Liver (tissue), 9 donors: Measurements from ENCODE around the gene POLR2L. TPM values are rescaled to one million over a fixed set of nuclear protein-coding genes. Genes with fewer than 3 reads are reported as not detected.

Experiments
- DNase-seq: peaks from one replicate; pipeline ENCODE4 v3.0.0-alpha.2; 2017; ENCODE audit warnings: low spot score
- H3K27ac ChIP-seq, 2 donors: one replicate each; pipeline ENCODE4 v1.7.0; 2013; ENCODE audit warnings: inconsistent platforms in 2 of 2, low read length in 2 of 2, control low read depth in 1 of 2, low read depth in 1 of 2, mild to moderate bottlenecking in 1 of 2
- H3K27me3 ChIP-seq, 4 donors: one replicate each; pipeline versions ENCODE4 v1.6.1 to v1.7.0; 2013; ENCODE audit warnings: low read length in 3 of 4, inconsistent platforms in 1 of 4, mild to moderate bottlenecking in 1 of 4, moderate library complexity in 1 of 4; ENCODE audit not compliant: control insufficient read depth in 4 of 4, insufficient read depth in 4 of 4
- H3K36me3 ChIP-seq, 4 donors: one replicate each; pipeline versions ENCODE4 v1.6.1 to v1.7.0; 2013; ENCODE audit warnings: low read length in 3 of 4, mild to moderate bottlenecking in 3 of 4, low read depth in 1 of 4, moderate library complexity in 1 of 4; ENCODE audit not compliant: control insufficient read depth in 4 of 4, insufficient read depth in 3 of 4
- H3K4me1 ChIP-seq, 4 donors: one replicate each; pipeline versions ENCODE4 v1.6.1 to v1.7.0; 2013; ENCODE audit warnings: low read length in 3 of 4, mild to moderate bottlenecking in 3 of 4, moderate library complexity in 1 of 4; ENCODE audit not compliant: control insufficient read depth in 4 of 4, insufficient read depth in 4 of 4
- H3K4me3 ChIP-seq, 3 donors: one replicate each; pipeline versions ENCODE4 v1.6.1 to v1.7.0; 2013; ENCODE audit warnings: low read length in 3 of 3, control low read depth in 1 of 3, low read depth in 1 of 3, mild to moderate bottlenecking in 1 of 3
- H3K9ac ChIP-seq, 2 donors: one replicate each; pipeline ENCODE4 v1.7.0; 2013; ENCODE audit warnings: low read length in 2 of 2, mild to moderate bottlenecking in 2 of 2, moderate library complexity in 2 of 2, control low read depth in 1 of 2, low read depth in 1 of 2
- H3K9me3 ChIP-seq, 4 donors: one replicate each; pipeline versions ENCODE4 v1.6.1 to v1.7.0; 2013; ENCODE audit warnings: low read length in 3 of 4; ENCODE audit not compliant: control insufficient read depth in 4 of 4
- EGR1 ChIP-seq, 2 donors: IDR thresholded peaks; 2 replicates each; pipeline ENCODE4 v1.6.1; 2016 to 2018; ENCODE audit warnings: antibody characterized with exemption in 2 of 2, low read depth in 2 of 2
- FOXA1 ChIP-seq: IDR thresholded peaks from 2 replicates; pipeline ENCODE4 v1.6.1; 2016; ENCODE audit warnings: antibody characterized with exemption
- FOXA2 ChIP-seq: IDR thresholded peaks from 2 replicates; pipeline ENCODE4 v1.6.1; 2016; ENCODE audit warnings: antibody characterized with exemption
- GABPA ChIP-seq, 2 donors: IDR thresholded peaks in 1 of 2; conservative IDR thresholded peaks in 1 of 2; 2 replicates each; pipeline ENCODE4 v1.6.1; 2016; ENCODE audit warnings: antibody characterized with exemption in 2 of 2, mild to moderate bottlenecking in 1 of 2, moderate library complexity in 1 of 2
- HNF4A ChIP-seq, 2 donors: conservative IDR thresholded peaks; 2 replicates each; pipeline ENCODE4 v1.6.1; 2016; ENCODE audit warnings: antibody characterized with exemption in 2 of 2, mild to moderate bottlenecking in 2 of 2
- HNF4G ChIP-seq: IDR thresholded peaks from 2 replicates; pipeline ENCODE4 v1.6.1; 2016; ENCODE audit warnings: antibody characterized with exemption
- JUND ChIP-seq, 2 donors: IDR thresholded peaks; 2 replicates each; pipeline ENCODE4 v1.6.1; 2016; ENCODE audit warnings: antibody characterized with exemption in 2 of 2
- RAD21 ChIP-seq, 2 donors: IDR thresholded peaks; 2 replicates each; pipeline ENCODE4 v1.6.1; 2016; ENCODE audit warnings: antibody characterized with exemption in 2 of 2, mild to moderate bottlenecking in 2 of 2
- SP1 ChIP-seq: IDR thresholded peaks from 2 replicates; pipeline ENCODE4 v1.6.1; 2018; ENCODE audit warnings: antibody characterized with exemption, mild to moderate bottlenecking
- TAF1 ChIP-seq: conservative IDR thresholded peaks from 2 replicates; pipeline ENCODE4 v1.6.1; 2016; ENCODE audit warnings: antibody characterized with exemption, mild to moderate bottlenecking
- YY1 ChIP-seq: IDR thresholded peaks from 2 replicates; pipeline ENCODE4 v1.6.1; 2016; ENCODE audit warnings: antibody characterized with exemption, mild to moderate bottlenecking
- WGBS: extraction: QIAGEN DNeasy Blood & Tissue Kit; methylation state at CpG from one replicate; pipeline ENCODE4 v1.1.7; 2013; 5-methylcytosine and 5-hydroxymethylcytosine counted together
- polyA plus RNA-seq, 2 donors: library from polyadenylated mRNA; stranded (reverse) in 1 of 2; unstranded in 1 of 2; fragments of 200-250 nt in 1 of 2; fragments of >200 nt in 1 of 2; fragmentation: Nextera tagmentation in 1 of 2; extraction: Ambion mirVana in 1 of 2; gene quantifications; one replicate each; pipeline versions ENCODE4 v1.2.1 to v1.2.3, GENCODE V29; 2013 to 2015
- total RNA-seq, 2 donors: library from RNA; depleted of rRNA; stranded (reverse); fragments of >200 nt; gene quantifications; one replicate each; pipeline ENCODE4 v1.2.3, GENCODE V29; 2014
- TF ChIP-seq, protein P1 (sequence below): IDR thresholded peaks from 2 replicates; pipeline ENCODE4 v1.6.1; 2016; ENCODE audit warnings: antibody characterized with exemption
- TF ChIP-seq, protein P2 (sequence below): IDR thresholded peaks from 2 replicates; pipeline ENCODE4 v1.6.1; 2016; ENCODE audit warnings: antibody characterized with exemption
- TF ChIP-seq, protein P3 (sequence below): fragments of 150-350 bp; IDR thresholded peaks from 2 replicates; pipeline ENCODE4 v1.5.1; 2017; ENCODE audit warnings: improper control_type of control experiment, low read depth, low read length; ENCODE audit not compliant: missing input control
- TF ChIP-seq, protein P4 (sequence below): IDR thresholded peaks from 2 replicates; pipeline ENCODE4 v1.6.1; 2016; ENCODE audit warnings: antibody characterized with exemption, mild to moderate bottlenecking
- donor health status: healthy.
- donor health status: healthy.
- donor health status: healthy.
- donor health status: healthy.
- donor health status: healthy.

The POLR2L gene
- total and polyA plus RNA-seq, 4 donors: 28.1 to 230 (median 106) TPM

DNA sequence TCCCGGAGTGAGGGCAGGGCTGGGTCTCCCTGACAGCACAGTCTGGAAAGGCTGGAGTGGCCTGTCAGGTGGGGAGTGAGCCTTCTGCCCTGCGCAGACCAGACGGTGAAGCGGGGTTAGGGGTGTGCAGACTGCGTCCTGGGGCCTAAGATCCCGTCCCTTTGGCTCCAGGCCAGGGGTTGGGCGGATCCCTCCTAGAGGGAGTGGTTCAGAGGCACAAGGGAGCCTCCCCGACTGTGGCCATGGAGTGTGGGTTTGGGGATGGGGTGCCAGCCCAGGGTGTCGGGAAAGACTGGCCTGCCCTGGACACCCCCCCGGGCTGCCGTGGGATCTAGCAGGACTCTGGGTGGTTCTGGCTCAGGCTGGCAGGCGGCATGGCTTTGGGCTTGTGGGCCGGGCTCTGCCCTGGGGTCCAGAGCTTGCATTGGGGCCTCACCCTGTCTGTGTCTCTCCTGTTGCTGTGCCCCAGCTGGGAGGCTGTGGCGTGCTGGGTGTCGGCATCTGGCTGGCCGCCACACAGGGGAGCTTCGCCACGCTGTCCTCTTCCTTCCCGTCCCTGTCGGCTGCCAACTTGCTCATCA lies 19.8 kb upstream of the POLR2L start:
- peaks cover 0 to 5% (median under 1%) of the 10 kb centered on the region in 4 donors for H3K36me3 ChIP-seq
- WGBS: 68% methylated on average over 20 of the region's 20 CpGs
- peak; percentile 90 for DNase-seq

DNA sequence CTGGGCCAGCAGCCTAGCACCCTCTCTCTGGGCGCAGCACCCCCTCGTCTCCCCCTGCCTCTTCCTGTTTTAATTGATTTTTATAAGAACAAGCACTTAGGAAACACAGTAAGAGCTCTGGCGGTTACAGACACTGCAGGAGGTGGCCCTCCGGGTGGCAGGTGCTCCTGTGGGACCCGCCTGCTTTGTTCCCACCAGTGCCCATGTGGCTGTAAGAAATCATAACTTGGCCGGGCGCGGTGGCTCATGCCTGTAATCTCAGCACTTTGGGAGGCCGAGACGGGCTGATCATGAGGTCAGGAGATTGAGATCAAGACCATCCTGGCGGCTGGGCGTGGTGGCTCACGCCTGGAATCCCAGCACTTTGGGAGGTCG lies 18.8 kb upstream of the POLR2L start:
- Histone ChIP-seq H3K27me3 (no peaks in the 10 kb centered on the region), H3K27ac (no peak overlapping the region), H3K4me3 (no peak overlapping the region), H3K9ac (no peak overlapping the region), H3K36me3 (peaks cover 0 to 5% (median under 1%) of the 10 kb centered on the region in 4 donors), H3K9me3 (no peaks in the 10 kb centered on the region), H3K4me1 (peaks cover 0 to 7% (median 3%) of the 10 kb centered on the region in 4 donors)
- TF ChIP-seq, protein P1, sequence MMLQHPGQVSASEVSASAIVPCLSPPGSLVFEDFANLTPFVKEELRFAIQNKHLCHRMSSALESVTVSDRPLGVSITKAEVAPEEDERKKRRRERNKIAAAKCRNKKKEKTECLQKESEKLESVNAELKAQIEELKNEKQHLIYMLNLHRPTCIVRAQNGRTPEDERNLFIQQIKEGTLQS: no peak
- no peak for TF ChIP-seq SP1
- TF ChIP-seq EGR1 (IDR thresholded peaks at IDR 0.05; ENCODE audit: low read depth in 2 of 2): no peak
- no peak for TF ChIP-seq FOXA1
- TF ChIP-seq, protein P2, sequence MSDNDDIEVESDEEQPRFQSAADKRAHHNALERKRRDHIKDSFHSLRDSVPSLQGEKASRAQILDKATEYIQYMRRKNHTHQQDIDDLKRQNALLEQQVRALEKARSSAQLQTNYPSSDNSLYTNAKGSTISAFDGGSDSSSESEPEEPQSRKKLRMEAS: no peak
- TF ChIP-seq TAF1: no peak
- TF ChIP-seq HNF4G: no peak
- TF ChIP-seq JUND (IDR thresholded peaks at IDR 0.05): no peak
- no peak for TF ChIP-seq HNF4A (conservative IDR thresholded peaks at IDR 0.05)
- 85% methylated on average over 14 of the region's 14 CpGs for WGBS
- no peak for DNase-seq

More for the DNA sequence above, 19.8 kb upstream of the POLR2L start:
- peaks cover 0 to 7% (median 3%) of the 10 kb centered on the region in 4 donors for H3K4me1 ChIP-seq
- H3K27me3 ChIP-seq: no peaks in the 10 kb centered on the region
- no peaks in the 10 kb centered on the region for H3K9me3 ChIP-seq
- H3K9ac ChIP-seq: no peak overlapping the region
- no peak for TF ChIP-seq EGR1 (IDR thresholded peaks at IDR 0.05; ENCODE audit: low read depth in 2 of 2)
- TF ChIP-seq FOXA1: no peak
- TF ChIP-seq GABPA (IDR thresholded peaks at IDR 0.05 in 1 of 2, conservative IDR thresholded peaks at IDR 0.05 in 1 of 2): no peak
- no peak overlapping the region for H3K4me3 ChIP-seq
- no peak overlapping the region for H3K27ac ChIP-seq

DNA sequence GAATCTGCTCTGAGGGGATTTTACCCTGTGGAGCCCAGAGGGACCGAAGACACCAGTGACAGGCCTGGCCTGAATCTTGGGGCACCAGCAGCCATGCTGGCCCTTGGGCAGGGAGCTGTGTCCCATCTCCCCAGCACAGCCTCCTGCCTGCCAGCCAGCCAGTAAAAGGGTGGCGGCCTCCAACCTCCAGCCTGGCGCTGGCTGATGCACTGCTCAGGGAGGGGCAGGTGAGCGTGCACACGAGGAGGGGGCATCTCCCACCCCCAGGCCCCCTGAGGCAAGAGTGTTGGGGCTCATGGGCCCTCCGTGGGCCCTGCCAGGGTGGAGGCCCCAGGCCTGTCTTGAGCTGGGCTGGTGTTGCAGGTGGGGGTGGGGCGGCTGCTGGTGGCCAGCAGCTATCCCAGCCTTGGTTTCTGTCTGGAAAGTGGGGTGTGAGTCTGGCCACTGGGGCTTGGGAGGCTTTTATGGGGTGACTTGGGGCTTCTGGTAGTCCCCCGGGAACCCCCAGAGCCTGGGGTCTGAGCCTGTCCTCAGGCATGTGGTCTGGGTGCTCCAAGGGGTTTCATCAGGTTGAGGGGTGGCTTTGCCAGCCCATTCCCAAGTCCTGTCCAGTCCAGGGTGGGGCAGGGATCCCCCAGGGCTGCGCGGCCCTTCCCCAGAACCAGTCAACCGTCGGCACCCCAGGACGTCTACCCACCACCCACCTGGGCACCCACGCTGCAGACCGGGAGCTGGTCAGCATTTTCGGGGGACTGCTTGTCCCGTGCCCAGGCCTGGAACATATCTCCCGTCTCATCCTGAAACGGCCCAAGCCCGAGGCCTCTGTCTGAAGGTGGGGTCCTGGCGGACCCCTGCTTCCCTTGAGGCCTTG lies 18.1 kb upstream of the POLR2L start:
- Histone ChIP-seq H3K36me3 (peaks cover 0 to 2% (median under 1%) of the 10 kb centered on the region in 4 donors), H3K27me3 (no peaks in the 10 kb centered on the region)
- WGBS: 85% methylated on average over 21 of the region's 21 CpGs

More for the DNA sequence above, 18.1 kb upstream of the POLR2L start:
- Histone ChIP-seq H3K4me1 (peaks cover 0 to 7% (median 3%) of the 10 kb centered on the region in 4 donors), H3K9me3 (no peaks in the 10 kb centered on the region), H3K4me3 (no peak overlapping the region), H3K27ac (no peak overlapping the region), H3K9ac (no peak overlapping the region)
- DNase-seq: no peak
- TF ChIP-seq TAF1: no peak
- no peak for TF ChIP-seq FOXA2
- TF ChIP-seq RAD21 (IDR thresholded peaks at IDR 0.05): no peak
- TF ChIP-seq GABPA (IDR thresholded peaks at IDR 0.05 in 1 of 2, conservative IDR thresholded peaks at IDR 0.05 in 1 of 2): no peak
- TF ChIP-seq, protein P1: no peak
- TF ChIP-seq YY1: no peak
- TF ChIP-seq, protein P2: no peak
- no peak for TF ChIP-seq EGR1 (IDR thresholded peaks at IDR 0.05; ENCODE audit: low read depth in 2 of 2)
- TF ChIP-seq, protein P3, sequence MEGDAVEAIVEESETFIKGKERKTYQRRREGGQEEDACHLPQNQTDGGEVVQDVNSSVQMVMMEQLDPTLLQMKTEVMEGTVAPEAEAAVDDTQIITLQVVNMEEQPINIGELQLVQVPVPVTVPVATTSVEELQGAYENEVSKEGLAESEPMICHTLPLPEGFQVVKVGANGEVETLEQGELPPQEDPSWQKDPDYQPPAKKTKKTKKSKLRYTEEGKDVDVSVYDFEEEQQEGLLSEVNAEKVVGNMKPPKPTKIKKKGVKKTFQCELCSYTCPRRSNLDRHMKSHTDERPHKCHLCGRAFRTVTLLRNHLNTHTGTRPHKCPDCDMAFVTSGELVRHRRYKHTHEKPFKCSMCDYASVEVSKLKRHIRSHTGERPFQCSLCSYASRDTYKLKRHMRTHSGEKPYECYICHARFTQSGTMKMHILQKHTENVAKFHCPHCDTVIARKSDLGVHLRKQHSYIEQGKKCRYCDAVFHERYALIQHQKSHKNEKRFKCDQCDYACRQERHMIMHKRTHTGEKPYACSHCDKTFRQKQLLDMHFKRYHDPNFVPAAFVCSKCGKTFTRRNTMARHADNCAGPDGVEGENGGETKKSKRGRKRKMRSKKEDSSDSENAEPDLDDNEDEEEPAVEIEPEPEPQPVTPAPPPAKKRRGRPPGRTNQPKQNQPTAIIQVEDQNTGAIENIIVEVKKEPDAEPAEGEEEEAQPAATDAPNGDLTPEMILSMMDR: no peak
- no peak for TF ChIP-seq FOXA1
- TF ChIP-seq JUND (IDR thresholded peaks at IDR 0.05): no peak
- TF ChIP-seq, protein P4, sequence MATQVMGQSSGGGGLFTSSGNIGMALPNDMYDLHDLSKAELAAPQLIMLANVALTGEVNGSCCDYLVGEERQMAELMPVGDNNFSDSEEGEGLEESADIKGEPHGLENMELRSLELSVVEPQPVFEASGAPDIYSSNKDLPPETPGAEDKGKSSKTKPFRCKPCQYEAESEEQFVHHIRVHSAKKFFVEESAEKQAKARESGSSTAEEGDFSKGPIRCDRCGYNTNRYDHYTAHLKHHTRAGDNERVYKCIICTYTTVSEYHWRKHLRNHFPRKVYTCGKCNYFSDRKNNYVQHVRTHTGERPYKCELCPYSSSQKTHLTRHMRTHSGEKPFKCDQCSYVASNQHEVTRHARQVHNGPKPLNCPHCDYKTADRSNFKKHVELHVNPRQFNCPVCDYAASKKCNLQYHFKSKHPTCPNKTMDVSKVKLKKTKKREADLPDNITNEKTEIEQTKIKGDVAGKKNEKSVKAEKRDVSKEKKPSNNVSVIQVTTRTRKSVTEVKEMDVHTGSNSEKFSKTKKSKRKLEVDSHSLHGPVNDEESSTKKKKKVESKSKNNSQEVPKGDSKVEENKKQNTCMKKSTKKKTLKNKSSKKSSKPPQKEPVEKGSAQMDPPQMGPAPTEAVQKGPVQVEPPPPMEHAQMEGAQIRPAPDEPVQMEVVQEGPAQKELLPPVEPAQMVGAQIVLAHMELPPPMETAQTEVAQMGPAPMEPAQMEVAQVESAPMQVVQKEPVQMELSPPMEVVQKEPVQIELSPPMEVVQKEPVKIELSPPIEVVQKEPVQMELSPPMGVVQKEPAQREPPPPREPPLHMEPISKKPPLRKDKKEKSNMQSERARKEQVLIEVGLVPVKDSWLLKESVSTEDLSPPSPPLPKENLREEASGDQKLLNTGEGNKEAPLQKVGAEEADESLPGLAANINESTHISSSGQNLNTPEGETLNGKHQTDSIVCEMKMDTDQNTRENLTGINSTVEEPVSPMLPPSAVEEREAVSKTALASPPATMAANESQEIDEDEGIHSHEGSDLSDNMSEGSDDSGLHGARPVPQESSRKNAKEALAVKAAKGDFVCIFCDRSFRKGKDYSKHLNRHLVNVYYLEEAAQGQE: no peak
